Activated CD4-positive, alpha-beta T cell treated with anti-CD3 and anti-CD28 coated beads for 48 hours (primary cell): ENCODE results near the gene SUN5.
"Not testable (repeated sequence)": the region's sequence is repeated elsewhere in the genome, so short reads cannot be mapped to it uniquely, and the experiment has no call there.

Source experiments
- DNase-seq: peaks from one replicate; pipeline ENCODE4 v3.0.0-alpha.2; 2020

SUN5 gene

GRCh38 chr20:33004141-33004751 is at the start of gene SUN5:
Gene SUN5, minus strand, starts transcription at chr20:33004433. Its CDS starts 93 bp downstream, at chr20:33004340.
- DNase-seq, result no peak

GRCh38 chr20:33053291-33054106 is 49.3 kb upstream of the SUN5 start, which contains the start of gene BPIFB3:
Gene BPIFB3, plus strand, starts transcription at chr20:33053903. Its CDS starts 1,533 bp downstream, at chr20:33055436.
- no peak for DNase-seq

GRCh38 chr20:33051333-33051732 is 47.1 kb upstream of the SUN5 start:
- DNase-seq, result no peak

- DNase-seq, result no peak
Measured at GRCh38 chr20:33046412-33046811, 42.2 kb upstream of the SUN5 start.

GRCh38 chr20:33045129-33045721 is 41.0 kb upstream of the SUN5 start:
- not testable (repeated sequence) for DNase-seq

GRCh38 chr20:33043731-33044181 is 39.5 kb upstream of the SUN5 start:
- no peak for DNase-seq

- DNase-seq, result no peak
Measured at GRCh38 chr20:33042983-33043730, 38.9 kb upstream of the SUN5 start.

GRCh38 chr20:33042430-33042829 is 38.2 kb upstream of the SUN5 start:
- no peak for DNase-seq

GRCh38 chr20:33038243-33038642 is 34.0 kb upstream of the SUN5 start:
- DNase-seq, result no peak

GRCh38 chr20:33037456-33037855 is 33.2 kb upstream of the SUN5 start:
- DNase-seq, result no peak

GRCh38 chr20:33034901-33035492 is 30.8 kb upstream of the SUN5 start:
- no peak for DNase-seq

GRCh38 chr20:33034115-33034514 is 29.9 kb upstream of the SUN5 start:
- DNase-seq, result no peak

GRCh38 chr20:33033381-33033780 is 29.1 kb upstream of the SUN5 start:
- DNase-seq, result no peak

GRCh38 chr20:33032555-33032954 is 28.3 kb upstream of the SUN5 start:
- no peak for DNase-seq

- DNase-seq, result no peak
Measured at GRCh38 chr20:33031531-33031930, 27.3 kb upstream of the SUN5 start, which contains the start of gene BPIFB6. Gene BPIFB6, plus strand, starts transcription at chr20:33031648. Its CDS starts 0 bp downstream, at chr20:33031648.

GRCh38 chr20:33030569-33030968 is 26.3 kb upstream of the SUN5 start:
- no peak for DNase-seq

- DNase-seq, result no peak
Measured at GRCh38 chr20:33030076-33030475, 25.8 kb upstream of the SUN5 start.

GRCh38 chr20:33028875-33029274 is 24.6 kb upstream of the SUN5 start:
- no peak for DNase-seq

GRCh38 chr20:33027769-33028751 is 23.8 kb upstream of the SUN5 start:
- DNase-seq, result no peak

GRCh38 chr20:33026779-33027759 is 22.8 kb upstream of the SUN5 start:
- no peak for DNase-seq
